HepG2 (cell line): ENCODE results near the gene MCRIP2. TPM values are rescaled to one million over a fixed set of nuclear protein-coding genes. Genes with fewer than 3 reads are reported as not detected.

ENCODE experiments used
- ATF5 ChIP-seq: sonication (generic); formaldehyde crosslinking; IDR thresholded peaks from 2 replicates; pipeline ENCODE4 v1.4.0; 2020; ENCODE audit warnings: mild to moderate bottlenecking, low read depth, missing genetic modification reagents
- BCLAF1 ChIP-seq: fragments of 450-650 bp; IDR thresholded peaks from 2 replicates; pipeline ENCODE4 v1.6.1; 2017; ENCODE audit warnings: mild to moderate bottlenecking
- CBFB ChIP-seq: sonication (generic); formaldehyde crosslinking; IDR thresholded peaks from 2 replicates; pipeline ENCODE4 v1.4.0; 2020; ENCODE audit warnings: missing genetic modification reagents
- CREB3 ChIP-seq: sonication (generic); formaldehyde crosslinking; IDR thresholded peaks from 2 replicates; pipeline ENCODE4 v1.5.0; 2020; ENCODE audit warnings: missing genetic modification reagents
- FOXA1 ChIP-seq, 2 experiments: fragments of 450-650 bp in 1 of 2; sonication (generic) in 1 of 2; formaldehyde crosslinking in 1 of 2; IDR thresholded peaks; 2 replicates each; pipeline versions ENCODE4 v1.4.0 to v1.6.1; 2016 to 2020; ENCODE audit warnings: missing genetic modification reagents in 1 of 2
- FOXA3 ChIP-seq: IDR thresholded peaks from 2 replicates; pipeline ENCODE4 v1.6.1; 2016; ENCODE audit warnings: missing genetic modification reagents, missing compliant biosample characterization
- FOXO1 ChIP-seq: sonication (generic); formaldehyde crosslinking; IDR thresholded peaks from 2 replicates; pipeline ENCODE4 v1.4.0; 2020; ENCODE audit warnings: missing genetic modification reagents
- GZF1 ChIP-seq: sonication (generic); formaldehyde crosslinking; IDR thresholded peaks from 2 replicates; pipeline ENCODE4 v1.5.1; 2020; ENCODE audit warnings: mild to moderate bottlenecking, missing genetic modification reagents
- JDP2 ChIP-seq: sonication (generic); formaldehyde crosslinking; IDR thresholded peaks from 2 replicates; pipeline ENCODE4 v1.8.1; 2022; ENCODE audit warnings: missing genetic modification reagents, borderline replicate concordance
- MBNL3 ChIP-seq: fragments of 250-450 bp; sonication (Bioruptor Pico); conservative IDR thresholded peaks from 2 replicates; pipeline ENCODE4 v1.8.0; 2022; ENCODE audit warnings: mild to moderate bottlenecking, inconsistent platforms
- MTA3 ChIP-seq: sonication (generic); formaldehyde crosslinking; IDR thresholded peaks from 2 replicates; pipeline ENCODE4 v1.4.0; 2020; ENCODE audit warnings: missing genetic modification reagents
- MZF1 ChIP-seq: sonication (generic); formaldehyde crosslinking; IDR thresholded peaks from 2 replicates; pipeline ENCODE4 v1.8.1; 2023; ENCODE audit warnings: mild to moderate bottlenecking, missing genetic modification reagents, borderline replicate concordance
- RNF2 ChIP-seq: fragments of 450-650 bp; conservative IDR thresholded peaks from 2 replicates; pipeline ENCODE4 v1.6.1; 2016; ENCODE audit warnings: low read depth
- SMARCC2 ChIP-seq: fragments of 450-650 bp; IDR thresholded peaks from 2 replicates; pipeline ENCODE4 v1.6.1; 2017; ENCODE audit warnings: antibody characterized with exemption, mild to moderate bottlenecking
- TBX2 ChIP-seq: sonication (generic); formaldehyde crosslinking; IDR thresholded peaks from 2 replicates; pipeline ENCODE4 v1.5.0; 2020; ENCODE audit warnings: missing genetic modification reagents, mild to moderate bottlenecking, borderline replicate concordance
- XBP1 ChIP-seq: sonication (generic); formaldehyde crosslinking; IDR thresholded peaks from 2 replicates; pipeline ENCODE4 v1.5.0; 2020; ENCODE audit warnings: missing genetic modification reagents
- ZNF12 ChIP-seq: sonication (generic); formaldehyde crosslinking; IDR thresholded peaks from 2 replicates; pipeline ENCODE4 v1.5.0; 2020; ENCODE audit warnings: missing genetic modification reagents
- ZNF260 ChIP-seq: sonication (generic); formaldehyde crosslinking; IDR thresholded peaks from 2 replicates; pipeline ENCODE4 v1.4.0; 2020; ENCODE audit warnings: missing genetic modification reagents, low read depth, mild to moderate bottlenecking, borderline replicate concordance
- ZNF770 ChIP-seq: sonication (generic); formaldehyde crosslinking; IDR thresholded peaks from 2 replicates; pipeline ENCODE4 v1.5.0; 2020; ENCODE audit warnings: mild to moderate bottlenecking, missing genetic modification reagents
- ZNF772 ChIP-seq: sonication (generic); formaldehyde crosslinking; IDR thresholded peaks from 2 replicates; pipeline ENCODE4 v1.5.0; 2020; ENCODE audit warnings: mild to moderate bottlenecking, missing genetic modification reagents
- ZNF839 ChIP-seq: sonication (generic); formaldehyde crosslinking; IDR thresholded peaks from 2 replicates; pipeline ENCODE4 v1.4.0; 2020; ENCODE audit warnings: missing genetic modification reagents, mild to moderate bottlenecking, borderline replicate concordance
- ZSCAN21 ChIP-seq: sonication (generic); formaldehyde crosslinking; IDR thresholded peaks from 2 replicates; pipeline ENCODE4 v1.8.0; 2022; ENCODE audit warnings: mild to moderate bottlenecking, missing genetic modification reagents, moderate library complexity, borderline replicate concordance
- polyA plus RNA-seq, 8 experiments: library from polyadenylated mRNA; depleted of rRNA in 3 of 8; stranded (reverse) in 7 of 8; unstranded in 1 of 8; fragments of >200 nt; fragmentation: Illumina TruSeq in 4 of 8; extraction: Trizol in 4 of 8; gene quantifications; 2 replicates each; pipeline versions ENCODE4 v1.2.1 to v1.2.3, GENCODE V29; 2011 to 2016; ENCODE audit warnings: low read depth in 4 of 8, missing spikeins in 1 of 8, mixed read lengths in 1 of 8; ENCODE audit not compliant: insufficient read depth in 1 of 8
- total RNA-seq, 5 experiments: library from RNA; depleted of rRNA; stranded (reverse); fragments of >200 nt; fragmentation: Illumina TruSeq; extraction: Trizol; gene quantifications; 2 replicates each; pipeline ENCODE4 v1.2.3, GENCODE V29; 2016; ENCODE audit warnings: low read depth in 1 of 5
- TF ChIP-seq, protein P1 (sequence below): sonication (generic); formaldehyde crosslinking; IDR thresholded peaks from 2 replicates; pipeline ENCODE4 v1.4.0; 2020; ENCODE audit warnings: missing genetic modification reagents

Gene MCRIP2
- total and polyA plus RNA-seq, 2 of the 13 experiments (the other 11 are each of a cell fraction or from before 2014, with no cell fraction given) = 39.6 to 76.7 TPM

- no peak for TF ChIP-seq FOXA1 (IDR thresholded peaks at IDR 0.05)
- TF ChIP-seq FOXA1 (CRISPR knock-in tag; IDR thresholded peaks at IDR 0.05) = no peak
- no peak for TF ChIP-seq MZF1 (CRISPR knock-in tag)
- TF ChIP-seq, protein P1, sequence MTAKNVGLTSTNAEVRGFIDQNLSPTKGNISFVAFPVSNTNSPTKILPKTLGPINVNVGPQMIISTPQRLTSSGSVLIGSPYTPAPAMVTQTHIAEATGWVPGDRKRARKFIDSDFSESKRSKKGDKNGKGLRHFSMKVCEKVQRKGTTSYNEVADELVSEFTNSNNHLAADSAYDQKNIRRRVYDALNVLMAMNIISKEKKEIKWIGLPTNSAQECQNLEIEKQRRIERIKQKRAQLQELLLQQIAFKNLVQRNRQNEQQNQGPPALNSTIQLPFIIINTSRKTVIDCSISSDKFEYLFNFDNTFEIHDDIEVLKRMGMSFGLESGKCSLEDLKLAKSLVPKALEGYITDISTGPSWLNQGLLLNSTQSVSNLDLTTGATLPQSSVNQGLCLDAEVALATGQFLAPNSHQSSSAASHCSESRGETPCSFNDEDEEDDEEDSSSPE (CRISPR knock-in tag) = no peak
- TF ChIP-seq ZNF839 = no peak
- TF ChIP-seq XBP1 (CRISPR knock-in tag) = no peak
- TF ChIP-seq ZNF772 (CRISPR knock-in tag) = no peak; the same call in 1 of the 2 replicates
- TF ChIP-seq SMARCC2 = no peak
- TF ChIP-seq FOXA3 = no peak
- TF ChIP-seq JDP2 (CRISPR knock-in tag) = no peak
- no peak for TF ChIP-seq MBNL3 (CRISPR knock-in tag)
- no peak for TF ChIP-seq CREB3
- no peak for TF ChIP-seq MTA3 (CRISPR knock-in tag)
- no peak for TF ChIP-seq RNF2
- TF ChIP-seq ZSCAN21 (CRISPR knock-in tag) = peak; percentile 56; the same call in 1 of the 2 replicates
- no peak for TF ChIP-seq ZNF12 (CRISPR knock-in tag)
- no peak for TF ChIP-seq BCLAF1
- TF ChIP-seq ZNF770 (CRISPR knock-in tag) = no peak
- TF ChIP-seq ZNF260 (CRISPR knock-in tag) = no peak
- no peak for TF ChIP-seq ATF5
- no peak for TF ChIP-seq GZF1 (CRISPR knock-in tag)
- TF ChIP-seq TBX2 (CRISPR knock-in tag) = no peak
- no peak for TF ChIP-seq FOXO1 (CRISPR knock-in tag)
- no peak for TF ChIP-seq CBFB (CRISPR knock-in tag)
Measured at GRCh38 chr16:679814-680624, 38.4 kb downstream of the MCRIP2 start, which contains the start of gene STUB1 (continued).
